ENCODE measurements around the gene FOXJ2.

FOXJ2 gene

DNA sequence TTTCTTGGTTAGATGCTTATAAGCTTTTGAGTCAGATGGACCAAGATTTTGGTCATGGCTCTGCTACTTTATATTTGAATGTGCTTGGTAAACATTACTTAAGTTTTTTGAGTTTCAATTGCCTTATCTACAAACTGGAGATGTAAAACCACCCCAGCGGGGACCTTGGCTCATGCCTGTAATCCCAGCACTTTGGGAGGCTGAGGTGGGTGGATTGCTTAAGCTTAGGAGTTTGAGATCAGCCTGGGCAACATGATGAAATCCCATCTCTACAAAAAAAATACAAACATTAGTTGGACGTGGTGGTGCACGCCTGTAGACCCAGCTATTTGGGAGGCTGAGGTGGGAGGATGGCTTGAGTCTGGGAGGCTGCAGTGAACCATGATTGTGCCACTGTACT, 60.8 kb downstream of the FOXJ2 start:
- Histone ChIP-seq H3K4me3 (ENCODE audit: control insufficient read depth in 1 of 7, extremely low read depth in 1 of 7, insufficient read depth in 4 of 7, low read depth in 2 of 7, low read length in 6 of 7) (no peak overlapping the region), H3K27me3 (replicated peaks in 2 of 5; ENCODE audit: control insufficient read depth in 4 of 5, insufficient read depth in 5 of 5, low read length in 4 of 5) (no peaks in the 10 kb centered on the region), H3K4me1 (ENCODE audit: control extremely low read depth in 1 of 4, control insufficient read depth in 4 of 4, insufficient read depth in 4 of 4, low read length in 3 of 4) (peaks cover 6 to 15% (median 8%) of the 10 kb centered on the region in 4 experiments), H3K27ac (ENCODE audit: insufficient read depth in 1 of 2, low read depth in 1 of 2, low read length in 2 of 2, poor library complexity in 1 of 2, severe bottlenecking in 2 of 2) (no peak overlapping the region), H3K9me3 (ENCODE audit: control extremely low read depth in 1 of 5, control insufficient read depth in 4 of 5, insufficient read depth in 2 of 5, low read depth in 1 of 5, low read length in 4 of 5) (no peaks in the 10 kb centered on the region), H3K36me3 (ENCODE audit: control insufficient read depth in 4 of 4, insufficient read depth in 4 of 4, low read length in 3 of 4) (peaks cover 40 to 81% (median 54%) of the 10 kb centered on the region in 4 experiments)
- WGBS (ENCODE audit: insufficient coverage) = no CpG with 5 or more reads among the region's 3 CpGs
- DNase-seq = no peak
- POLR2A ChIA-PET = no interaction called here
- CTCF ChIA-PET = interaction anchor here (1.0 to 1.6 kb wide), 3 partner anchors 10 to 47 kb away, joined by 3 to 5 read pairs (median 5); no protein-coding TSS in a partner anchor

DNA sequence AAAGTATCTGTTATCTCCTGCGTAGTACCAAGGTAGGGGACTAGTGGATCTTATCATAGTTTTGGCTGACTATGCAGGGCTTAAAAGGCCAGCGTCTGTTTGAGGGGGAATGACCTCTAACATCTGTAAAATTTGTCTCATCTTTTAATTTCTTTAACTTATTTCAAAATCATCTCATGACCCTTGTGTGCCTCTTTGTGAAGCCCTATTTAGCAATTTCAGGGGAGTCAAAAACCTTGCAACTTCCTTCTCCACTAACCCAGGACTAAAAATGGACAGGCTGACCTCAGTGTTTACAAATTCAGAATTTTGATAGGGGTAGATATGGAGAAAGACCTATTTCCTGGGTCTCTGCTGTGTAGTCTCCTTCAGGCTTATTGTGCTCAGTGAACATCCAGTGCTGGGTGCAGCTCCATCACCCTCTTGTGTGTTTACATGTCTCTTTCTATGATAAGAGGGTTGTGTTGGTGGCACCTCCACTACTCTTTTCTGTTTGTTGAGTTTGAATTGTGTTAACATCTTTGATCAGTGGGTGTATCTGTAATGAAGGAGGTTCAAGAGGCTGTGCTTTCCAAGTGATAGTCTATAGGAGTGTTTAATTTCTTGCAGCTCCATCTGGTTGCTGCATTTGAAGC, 63.9 kb downstream of the FOXJ2 start:
- H3K9me3 ChIP-seq (ENCODE audit: control extremely low read depth in 1 of 5, control insufficient read depth in 4 of 5, insufficient read depth in 2 of 5, low read depth in 1 of 5, low read length in 4 of 5) = no peaks in the 10 kb centered on the region
- H3K4me1 ChIP-seq (ENCODE audit: control extremely low read depth in 1 of 4, control insufficient read depth in 4 of 4, insufficient read depth in 4 of 4, low read length in 3 of 4) = no peaks in the 10 kb centered on the region
- no peak overlapping the region for H3K4me3 ChIP-seq (ENCODE audit: control insufficient read depth in 1 of 7, extremely low read depth in 1 of 7, insufficient read depth in 4 of 7, low read depth in 2 of 7, low read length in 6 of 7)
- peaks cover 25 to 63% (median 41%) of the 10 kb centered on the region in 4 experiments for H3K36me3 ChIP-seq (ENCODE audit: control insufficient read depth in 4 of 4, insufficient read depth in 4 of 4, low read length in 3 of 4)
- CTCF ChIA-PET = interaction anchor here (1.0 kb wide), 1 partner anchor 136 kb away, joined by 3 read pairs; no protein-coding TSS in a partner anchor
- no peak for DNase-seq
- POLR2A ChIA-PET = interaction anchor here (0.6 kb wide), 1 partner anchor 10 kb away, joined by 3 read pairs; no protein-coding TSS in a partner anchor
- H3K27ac ChIP-seq (ENCODE audit: insufficient read depth in 1 of 2, low read depth in 1 of 2, low read length in 2 of 2, poor library complexity in 1 of 2, severe bottlenecking in 2 of 2) = no peak overlapping the region
- H3K27me3 ChIP-seq (replicated peaks in 2 of 5; ENCODE audit: control insufficient read depth in 4 of 5, insufficient read depth in 5 of 5, low read length in 4 of 5) = no peaks in the 10 kb centered on the region
- 100% methylated on average over 2 of the region's 2 CpGs for WGBS (ENCODE audit: insufficient coverage)

DNA sequence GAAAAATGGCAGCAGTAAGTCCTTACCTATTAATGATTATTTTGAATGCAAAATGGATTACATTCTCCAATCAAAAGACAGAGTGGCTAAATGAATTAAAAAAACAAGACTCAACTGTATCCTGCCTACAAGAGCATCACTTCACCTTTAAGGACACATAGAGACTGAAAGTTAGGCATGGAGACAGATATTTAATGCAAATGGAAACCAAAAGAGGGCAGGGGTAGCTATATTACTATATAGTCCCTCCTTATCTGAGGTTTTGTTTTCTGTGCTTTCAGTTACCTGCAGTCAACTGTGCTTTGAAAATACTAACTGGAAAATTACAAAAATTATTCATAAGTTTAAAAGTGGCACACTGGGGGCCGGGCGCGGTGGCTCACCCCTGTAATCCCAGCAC, 66.7 kb downstream of the FOXJ2 start:
- no CpG with 5 or more reads among the region's 3 CpGs for WGBS (ENCODE audit: insufficient coverage)
- H3K27me3 ChIP-seq (replicated peaks in 2 of 5; ENCODE audit: control insufficient read depth in 4 of 5, insufficient read depth in 5 of 5, low read length in 4 of 5) = no peaks in the 10 kb centered on the region
- H3K27ac ChIP-seq (ENCODE audit: insufficient read depth in 1 of 2, low read depth in 1 of 2, low read length in 2 of 2, poor library complexity in 1 of 2, severe bottlenecking in 2 of 2) = no peak overlapping the region
- H3K9me3 ChIP-seq (ENCODE audit: control extremely low read depth in 1 of 5, control insufficient read depth in 4 of 5, insufficient read depth in 2 of 5, low read depth in 1 of 5, low read length in 4 of 5) = peaks cover 0 to 5% (median 0%) of the 10 kb centered on the region in 5 experiments
- H3K36me3 ChIP-seq (ENCODE audit: control insufficient read depth in 4 of 4, insufficient read depth in 4 of 4, low read length in 3 of 4) = peaks cover 16 to 35% (median 19%) of the 10 kb centered on the region in 4 experiments
- H3K4me1 ChIP-seq (ENCODE audit: control extremely low read depth in 1 of 4, control insufficient read depth in 4 of 4, insufficient read depth in 4 of 4, low read length in 3 of 4) = no peaks in the 10 kb centered on the region
- no peak overlapping the region for H3K4me3 ChIP-seq (ENCODE audit: control insufficient read depth in 1 of 7, extremely low read depth in 1 of 7, insufficient read depth in 4 of 7, low read depth in 2 of 7, low read length in 6 of 7)
- ChIA-PET POLR2A (interaction anchor here (1.1 kb wide), 1 partner anchor 11 kb away, joined by 6 read pairs; no protein-coding TSS in a partner anchor), CTCF (interaction anchor here (1.6 kb wide), 1 partner anchor 138 kb away, joined by 5 read pairs; no protein-coding TSS in a partner anchor)
- DNase-seq = no peak
